IPS-NIHi7 (cell line): ENCODE results near the gene FAM118A.
"Not testable (repeated sequence)": the region's sequence is repeated elsewhere in the genome, so short reads cannot be mapped to it uniquely, and the experiment has no call there.

Experiments
- DNase-seq: peaks from one replicate; pipeline ENCODE4 v3.0.0; 2012; ENCODE audit warnings: mixed read lengths; ENCODE audit errors: extremely low spot score

FAM118A gene

GRCh38 chr22:45309422-45310227 lies at the start of gene FAM118A:
FAM118A (plus strand) TSS chr22:45309934; CDS start chr22:45322380, 12,446 bp downstream.
- peak; percentile 94 for DNase-seq

DNA sequence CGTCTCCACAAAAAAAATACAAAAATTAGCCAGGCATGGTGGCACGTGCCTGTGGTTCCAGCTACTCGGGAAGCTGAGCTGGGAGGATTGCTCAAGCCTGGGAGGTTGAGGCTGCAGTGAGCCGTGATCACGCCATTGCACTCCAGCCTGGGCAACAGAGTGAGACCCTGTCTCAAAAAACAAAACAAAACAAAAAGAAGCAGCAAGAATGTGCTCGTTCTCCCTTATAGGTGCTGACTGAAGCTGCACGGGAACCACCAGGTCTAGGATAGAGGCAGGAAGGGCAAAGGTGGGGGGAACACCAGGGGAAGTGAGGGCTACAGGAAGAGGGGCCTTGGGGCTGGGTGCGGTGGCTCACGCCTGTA lies 49.4 kb upstream of the FAM118A start:
- not testable (repeated sequence) for DNase-seq

DNA sequence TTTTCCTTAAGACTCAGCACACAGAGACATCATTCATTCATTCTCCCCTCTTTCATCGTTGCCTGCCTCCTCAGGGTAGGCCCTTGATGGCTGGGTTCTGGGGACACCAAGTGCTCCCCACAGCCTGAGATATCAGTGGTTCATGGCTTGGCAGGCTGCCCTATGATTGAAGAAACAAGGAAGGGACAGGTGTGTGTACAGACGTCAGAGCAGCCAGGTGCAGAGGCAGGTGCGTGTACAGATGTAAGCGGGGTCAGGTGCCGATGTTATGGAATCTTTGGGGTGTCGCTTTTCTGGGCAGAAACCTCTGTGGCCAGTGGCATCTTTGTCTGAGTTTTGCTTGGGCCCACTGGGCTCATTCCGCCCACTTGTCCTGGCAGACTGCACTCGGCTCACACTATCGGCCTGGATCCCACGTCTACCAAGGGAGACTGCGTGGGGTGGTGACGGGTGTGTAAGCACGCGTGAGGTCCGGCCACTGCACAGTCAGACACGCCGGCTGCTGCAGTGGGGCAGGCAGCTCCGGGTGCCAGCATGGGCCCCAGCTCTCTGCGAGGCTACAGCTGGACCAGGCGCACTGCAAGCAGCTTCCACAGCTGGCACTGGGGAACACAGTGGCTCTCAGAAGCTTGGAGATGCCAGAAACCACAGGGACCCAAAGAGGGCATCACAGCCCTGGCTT lies 48.2 kb upstream of the FAM118A start:
- no peak for DNase-seq

- no peak for DNase-seq
These were observed 47.4 kb upstream of the FAM118A start for GRCh38 chr22:45262195-45262930.

- DNase-seq, result no peak
These were observed 46.7 kb upstream of the FAM118A start for GRCh38 chr22:45262931-45263462.

- DNase-seq, result peak; percentile 90
These were observed 46.1 kb upstream of the FAM118A start for GRCh38 chr22:45263463-45264269.

DNA sequence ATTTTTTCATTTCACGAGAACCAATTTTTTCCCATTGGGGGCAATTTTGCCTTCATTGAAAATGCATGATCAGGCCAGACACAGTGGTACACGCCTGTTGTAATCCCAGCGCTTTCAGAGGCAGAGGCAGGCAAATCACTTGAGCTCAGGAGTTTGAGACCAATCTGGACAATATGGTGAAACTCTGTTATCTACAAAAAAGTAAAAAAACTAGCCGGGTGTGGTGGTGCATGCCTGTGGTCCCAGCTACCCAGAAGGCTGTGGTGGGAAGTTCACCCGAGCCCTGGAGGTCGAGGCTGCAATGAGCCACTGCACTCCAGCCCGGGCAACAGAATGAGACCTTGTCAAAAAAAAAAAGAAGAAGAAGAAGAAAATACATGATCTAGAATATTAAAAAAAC lies 44.2 kb upstream of the FAM118A start:
- DNase-seq, result no peak

DNA sequence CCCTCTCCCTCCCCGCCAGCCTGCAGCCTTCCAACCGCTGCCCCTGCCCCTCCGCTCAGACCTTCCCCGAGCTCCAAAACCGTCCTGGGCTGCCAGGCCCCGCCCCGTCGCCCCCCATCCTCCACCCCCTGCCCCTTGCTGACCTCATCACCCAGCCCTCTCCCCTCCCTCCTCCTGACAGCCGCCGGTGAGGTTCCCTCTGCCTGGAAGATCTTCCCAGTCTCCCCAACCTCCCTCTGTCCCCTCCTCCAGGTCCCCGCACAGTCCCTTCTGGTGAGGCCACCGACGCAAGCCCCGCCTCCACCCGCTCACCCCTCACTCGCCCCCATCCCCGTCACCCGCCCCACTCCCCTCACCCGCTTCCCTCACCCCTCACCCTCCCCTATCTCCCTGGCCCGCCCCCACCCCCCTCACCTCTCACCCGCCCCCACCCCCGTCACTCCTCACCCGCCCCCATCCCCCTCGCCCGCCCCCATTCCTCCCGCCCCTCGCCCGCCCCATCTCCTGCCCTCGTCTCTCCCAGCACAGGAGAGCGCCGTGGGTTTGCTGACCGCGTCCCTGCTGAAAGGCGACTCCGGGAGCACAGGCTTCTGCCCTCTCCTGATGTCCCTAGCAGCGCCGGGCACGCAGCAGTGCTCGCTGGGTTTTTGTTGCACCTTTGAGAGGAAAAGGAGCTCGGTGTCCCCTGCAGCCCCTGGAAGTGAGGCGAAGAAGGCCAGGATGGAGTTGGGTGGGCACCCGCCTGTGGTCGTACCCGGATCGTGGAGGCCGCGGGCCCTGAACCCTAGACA lies 41.4 kb upstream of the FAM118A start:
- peak; percentile 84 for DNase-seq

GRCh38 chr22:45268958-45269844 lies 40.5 kb upstream of the FAM118A start:
- peak; percentile 76 for DNase-seq

- no peak for DNase-seq
These were observed 39.4 kb upstream of the FAM118A start for GRCh38 chr22:45270095-45271020.

GRCh38 chr22:45271667-45272201 lies 38.0 kb upstream of the FAM118A start:
- no peak for DNase-seq

- DNase-seq, result no peak
These were observed 37.2 kb upstream of the FAM118A start for GRCh38 chr22:45272498-45272897.

GRCh38 chr22:45273452-45274075 lies 36.2 kb upstream of the FAM118A start:
- no peak for DNase-seq

GRCh38 chr22:45276507-45277105 lies 33.1 kb upstream of the FAM118A start:
- no peak for DNase-seq

- DNase-seq, result not testable (repeated sequence)
These were observed 32.0 kb upstream of the FAM118A start for GRCh38 chr22:45277720-45278119.

DNA sequence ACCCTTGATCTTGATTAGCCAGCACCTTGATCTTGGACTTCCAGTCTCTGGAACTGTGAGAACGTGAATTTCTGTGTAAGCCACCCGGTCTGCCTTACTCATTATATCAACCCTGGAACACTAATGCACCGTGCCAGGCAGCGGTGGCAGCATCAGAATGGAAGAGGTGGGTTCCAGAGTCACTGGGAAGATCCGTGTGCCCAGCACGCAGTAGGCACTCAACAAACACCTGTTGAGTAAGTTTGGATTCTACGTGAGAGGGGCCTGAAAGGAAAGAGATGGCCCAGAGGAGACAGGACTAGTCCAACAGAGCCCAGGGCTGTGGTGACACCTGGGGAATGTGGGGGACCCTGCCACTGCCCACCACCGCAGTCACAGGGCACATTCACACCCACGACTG lies 31.6 kb upstream of the FAM118A start:
- DNase-seq, result no peak

DNA sequence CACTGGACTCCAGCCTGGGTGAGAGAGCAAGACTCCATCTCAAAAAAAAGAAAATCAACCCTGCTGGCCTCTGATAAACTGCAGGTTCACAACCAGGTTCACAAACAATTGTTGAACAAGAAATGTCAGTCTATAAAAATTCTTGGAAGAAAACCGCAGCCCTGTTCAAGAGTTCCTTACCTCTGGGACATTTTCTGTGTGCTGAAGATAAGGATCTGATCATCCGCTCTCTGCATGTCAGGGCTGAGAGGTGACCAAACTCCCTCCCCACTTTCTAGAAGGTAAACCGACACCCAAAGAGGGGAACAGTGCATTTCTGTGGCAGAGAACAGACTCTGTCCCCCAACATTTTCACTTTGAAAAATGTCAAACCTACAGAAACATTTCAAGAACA lies 29.1 kb upstream of the FAM118A start:
- DNase-seq, result no peak
